Activated CD4-positive, alpha-beta T cell treated with anti-CD3 and anti-CD28 coated beads, Interleukin-2, amount 50 U/mL, for 16 hours (primary cell): ENCODE results near the gene RTP3.
"Not testable (repeated sequence)": the region's sequence is repeated elsewhere in the genome, so short reads cannot be mapped to it uniquely, and the experiment has no call there.

Source experiments
- DNase-seq: peaks from one replicate; pipeline ENCODE4 v3.0.0-alpha.2; 2020

Gene RTP3

DNA sequence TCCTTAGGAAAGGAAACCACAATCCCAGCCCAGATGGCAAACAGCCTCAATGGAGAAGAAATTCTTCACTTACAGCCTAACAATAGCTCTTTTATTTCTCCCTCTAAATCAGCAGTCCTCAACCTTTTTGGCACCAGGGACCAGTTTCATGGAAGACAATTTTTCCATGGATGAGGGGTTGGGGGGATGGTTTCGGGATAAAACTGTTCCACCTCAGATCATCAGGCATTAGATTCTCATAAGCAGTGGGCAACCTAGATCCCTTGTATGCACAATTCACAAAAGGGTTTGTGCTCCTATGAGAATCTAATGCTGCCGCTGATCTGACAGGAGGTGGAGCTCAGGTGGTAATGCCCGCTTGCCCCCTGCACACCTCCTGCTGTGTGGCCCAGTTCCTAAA, 50.8 kb downstream of the RTP3 start:
- DNase-seq, result not testable (repeated sequence)

DNA sequence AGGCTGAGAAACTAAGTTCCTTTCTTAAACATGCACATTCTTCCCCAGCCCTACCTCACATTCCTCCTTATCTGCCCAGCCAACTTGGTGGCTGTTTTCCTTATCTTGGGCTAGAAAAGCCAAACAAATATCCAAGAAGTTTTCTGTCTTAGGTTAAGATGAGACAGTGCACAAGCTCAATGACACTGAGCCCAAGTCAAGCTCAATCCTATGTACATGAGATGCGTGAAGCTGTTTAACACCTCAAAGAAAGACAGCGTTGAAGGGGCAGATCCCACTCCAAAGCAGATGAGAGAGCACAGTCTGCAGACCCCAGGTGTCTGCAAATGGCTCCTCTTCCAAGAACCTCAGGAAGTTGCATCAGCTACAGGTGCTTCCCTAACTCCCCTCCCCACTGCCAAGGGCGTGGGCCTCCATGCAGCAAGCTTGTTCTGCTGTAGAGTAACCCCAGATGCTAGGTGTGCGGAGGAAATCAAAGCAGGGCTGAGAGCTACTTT, 51.7 kb downstream of the RTP3 start:
- DNase-seq, result no peak

DNA sequence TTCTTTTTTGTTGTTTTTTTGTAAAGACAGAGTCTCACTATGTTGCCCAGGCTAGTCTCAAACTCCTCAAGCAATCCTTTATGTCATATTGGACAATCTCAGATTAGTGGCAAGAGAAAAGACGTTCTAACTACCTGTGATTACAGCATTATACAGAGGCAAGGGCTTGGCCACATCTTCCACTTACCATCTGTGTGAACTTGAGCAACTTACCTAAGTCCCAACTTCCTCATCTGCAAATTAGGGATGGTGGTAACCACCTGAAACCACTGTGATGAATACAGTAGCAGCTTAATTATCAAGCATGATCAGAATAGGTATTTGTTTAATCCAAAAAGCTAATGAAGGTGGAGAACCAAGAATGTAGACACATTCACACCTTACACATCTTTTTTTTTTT, 52.2 kb downstream of the RTP3 start:
- DNase-seq, result no peak
